OCI-LY1 (cell line): ENCODE data around the gene CACUL1.

Experiments
- H2AFZ ChIP-seq: fragments of 200-600 bp; sonication (generic), shearing (Covaris generic); 2 replicates; pipeline ENCODE4 v1.6.0; 2014; ENCODE audit warnings: antibody characterized with exemption, mild to moderate bottlenecking, low read length
- H3F3A ChIP-seq: fragments of 200-600 bp; sonication (generic), shearing (Covaris generic); 2 replicates; pipeline ENCODE4 v1.6.0; 2014; ENCODE audit warnings: mild to moderate bottlenecking, antibody characterized with exemption, low read length, moderate library complexity; ENCODE audit not compliant: insufficient read depth
- H3K27ac ChIP-seq: fragments of 200-600 bp; sonication (generic); 2 replicates; pipeline ENCODE4 v1.5.1; 2014; ENCODE audit warnings: low read length, mixed run types, mild to moderate bottlenecking, low read depth; ENCODE audit not compliant: poor library complexity, severe bottlenecking
- H3K27me3 ChIP-seq: fragments of 200-600 bp; sonication (generic); 2 replicates; pipeline ENCODE4 v1.6.0; 2014; ENCODE audit warnings: antibody characterized with exemption, mild to moderate bottlenecking, low read length, moderate library complexity; ENCODE audit not compliant: insufficient read depth
- H3K36me3 ChIP-seq: fragments of 200-600 bp; sonication (generic); 2 replicates; pipeline ENCODE4 v1.6.1; 2014; ENCODE audit warnings: mild to moderate bottlenecking, antibody characterized with exemption, low read length, moderate library complexity, mixed read lengths; ENCODE audit not compliant: insufficient read depth
- H3K4me1 ChIP-seq: fragments of 200-600 bp; sonication (generic); 2 replicates; pipeline ENCODE4 v1.5.1; 2014; ENCODE audit warnings: mild to moderate bottlenecking, low read length, moderate library complexity; ENCODE audit not compliant: insufficient read depth, severe bottlenecking
- H3K4me2 ChIP-seq: fragments of 200-600 bp; sonication (generic), shearing (Covaris generic); 2 replicates; pipeline ENCODE4 v1.6.1; 2014; ENCODE audit warnings: low read length
- H3K4me3 ChIP-seq: fragments of 200-600 bp; sonication (generic); 2 replicates; pipeline ENCODE4 v1.5.1; 2014; ENCODE audit warnings: low read length, low read depth, mild to moderate bottlenecking, mixed read lengths; ENCODE audit not compliant: poor library complexity, severe bottlenecking
- H3K79me2 ChIP-seq: fragments of 200-600 bp; shearing (Covaris generic); 2 replicates; pipeline ENCODE4 v1.6.1; 2016; ENCODE audit warnings: mixed run types, low read length, mixed read lengths; ENCODE audit not compliant: insufficient read depth
- H3K9ac ChIP-seq: fragments of 200-600 bp; sonication (generic), shearing (Covaris generic); 2 replicates; pipeline ENCODE4 v1.6.1; 2014; ENCODE audit warnings: mild to moderate bottlenecking, low read length, mixed read lengths
- H3K9me2 ChIP-seq: fragments of 200-600 bp; sonication (generic), shearing (Covaris generic); 2 replicates; pipeline ENCODE4 v1.6.1; 2014; ENCODE audit warnings: low read depth, mild to moderate bottlenecking, low read length, mixed read lengths
- H3K9me3 ChIP-seq: fragments of 200-600 bp; shearing (Covaris generic); 2 replicates; pipeline ENCODE4 v1.6.1; 2014; ENCODE audit warnings: low read length, mixed read lengths
- H4K20me1 ChIP-seq: fragments of 200-600 bp; sonication (generic), shearing (Covaris generic); 2 replicates; pipeline ENCODE4 v1.6.0; 2016; ENCODE audit warnings: mild to moderate bottlenecking, low read length; ENCODE audit not compliant: insufficient read depth
- EZH2 ChIP-seq: fragments of 200-600 bp; sonication (generic), shearing (Covaris generic); IDR thresholded peaks from 2 replicates; pipeline ENCODE4 v1.8.0; 2017; ENCODE audit warnings: borderline replicate concordance, mixed run types, mild to moderate bottlenecking, antibody characterized with exemption, low read length, moderate library complexity, mixed read lengths
- TF ChIP-seq, protein P1 (sequence below): fragments of 200-600 bp; sonication (generic), shearing (Covaris generic); IDR thresholded peaks from 2 replicates; pipeline ENCODE4 v1.5.1; 2017; ENCODE audit warnings: mild to moderate bottlenecking, antibody characterized with exemption, low read length, moderate library complexity, mixed read lengths

CACUL1 gene

DNA sequence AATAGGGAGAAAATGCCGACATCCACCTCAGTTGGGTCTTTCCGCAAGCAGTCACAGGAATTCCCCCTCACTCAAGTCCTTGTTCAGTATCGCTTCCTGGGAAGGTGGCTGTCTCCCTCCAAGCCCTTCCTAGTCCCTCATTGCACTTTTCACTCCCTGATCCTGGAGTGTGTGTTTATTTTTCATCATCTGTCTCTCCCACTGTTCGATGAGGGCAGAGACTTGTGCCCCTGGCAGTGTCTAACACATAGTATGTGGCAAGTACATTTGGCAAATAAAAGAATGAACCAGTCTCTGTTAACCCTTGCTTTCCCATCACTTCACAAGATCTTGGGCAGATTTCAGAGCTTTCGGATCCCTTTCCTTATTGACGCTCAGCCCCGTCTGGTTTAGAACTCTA is 24.0 kb upstream of the CACUL1 start:
- H3K9me3 ChIP-seq, result no peaks in the 10 kb centered on the region

GRCh38 chr10:118776960-118777359 is 22.2 kb upstream of the CACUL1 start:
- Histone ChIP-seq H4K20me1 (no peaks in the 10 kb centered on the region), H3K4me1 (no peaks in the 10 kb centered on the region), H3K9me2 (no peaks in the 10 kb centered on the region), H3K27ac (no peak overlapping the region), H3K4me2 (no peak overlapping the region), H3K9ac (no peak overlapping the region), H3K36me3 (no peaks in the 10 kb centered on the region), H2AFZ (no peak overlapping the region), H3F3A (no peaks in the 10 kb centered on the region), H3K79me2 (no peaks in the 10 kb centered on the region), H3K9me3 (no peaks in the 10 kb centered on the region), H3K27me3 (no peaks in the 10 kb centered on the region), H3K4me3 (no peak overlapping the region)
- no peak for TF ChIP-seq EZH2
- TF ChIP-seq, protein P1, sequence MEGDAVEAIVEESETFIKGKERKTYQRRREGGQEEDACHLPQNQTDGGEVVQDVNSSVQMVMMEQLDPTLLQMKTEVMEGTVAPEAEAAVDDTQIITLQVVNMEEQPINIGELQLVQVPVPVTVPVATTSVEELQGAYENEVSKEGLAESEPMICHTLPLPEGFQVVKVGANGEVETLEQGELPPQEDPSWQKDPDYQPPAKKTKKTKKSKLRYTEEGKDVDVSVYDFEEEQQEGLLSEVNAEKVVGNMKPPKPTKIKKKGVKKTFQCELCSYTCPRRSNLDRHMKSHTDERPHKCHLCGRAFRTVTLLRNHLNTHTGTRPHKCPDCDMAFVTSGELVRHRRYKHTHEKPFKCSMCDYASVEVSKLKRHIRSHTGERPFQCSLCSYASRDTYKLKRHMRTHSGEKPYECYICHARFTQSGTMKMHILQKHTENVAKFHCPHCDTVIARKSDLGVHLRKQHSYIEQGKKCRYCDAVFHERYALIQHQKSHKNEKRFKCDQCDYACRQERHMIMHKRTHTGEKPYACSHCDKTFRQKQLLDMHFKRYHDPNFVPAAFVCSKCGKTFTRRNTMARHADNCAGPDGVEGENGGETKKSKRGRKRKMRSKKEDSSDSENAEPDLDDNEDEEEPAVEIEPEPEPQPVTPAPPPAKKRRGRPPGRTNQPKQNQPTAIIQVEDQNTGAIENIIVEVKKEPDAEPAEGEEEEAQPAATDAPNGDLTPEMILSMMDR, result no peak

More for the DNA sequence above, 24.0 kb upstream of the CACUL1 start:
- H3K4me1 ChIP-seq, result no peaks in the 10 kb centered on the region
- no peak overlapping the region for H3K4me3 ChIP-seq
- H3K4me2 ChIP-seq, result no peak overlapping the region
- no peaks in the 10 kb centered on the region for H4K20me1 ChIP-seq
- H2AFZ ChIP-seq, result no peak overlapping the region
- no peaks in the 10 kb centered on the region for H3K9me2 ChIP-seq
- no peaks in the 10 kb centered on the region for H3K36me3 ChIP-seq
- H3K27ac ChIP-seq, result no peak overlapping the region
- H3K79me2 ChIP-seq, result no peaks in the 10 kb centered on the region
- TF ChIP-seq, protein P1, result no peak
- H3F3A ChIP-seq, result no peaks in the 10 kb centered on the region
- H3K9ac ChIP-seq, result no peak overlapping the region
- H3K27me3 ChIP-seq, result no peaks in the 10 kb centered on the region

DNA sequence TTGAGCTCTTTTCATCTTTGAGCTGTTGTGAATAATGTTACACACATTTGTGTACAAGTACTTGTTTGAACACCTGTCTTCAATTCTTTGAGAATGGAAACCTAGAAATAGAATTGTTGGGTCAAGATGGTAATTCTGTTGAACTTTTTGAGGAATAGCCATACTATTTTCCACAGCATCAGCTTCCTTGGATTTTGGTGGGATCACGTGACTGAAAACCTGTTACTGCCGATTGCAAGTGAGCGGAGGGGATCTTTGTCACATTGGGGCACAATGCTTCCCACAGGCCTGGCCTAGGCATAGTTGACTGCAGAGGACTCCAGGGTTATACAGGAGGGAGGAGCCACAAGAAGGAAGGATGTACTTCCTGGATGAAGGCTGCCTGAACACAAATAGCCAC is 21.3 kb upstream of the CACUL1 start:
- Histone ChIP-seq H2AFZ (no peak overlapping the region), H3K9me2 (no peaks in the 10 kb centered on the region)

DNA sequence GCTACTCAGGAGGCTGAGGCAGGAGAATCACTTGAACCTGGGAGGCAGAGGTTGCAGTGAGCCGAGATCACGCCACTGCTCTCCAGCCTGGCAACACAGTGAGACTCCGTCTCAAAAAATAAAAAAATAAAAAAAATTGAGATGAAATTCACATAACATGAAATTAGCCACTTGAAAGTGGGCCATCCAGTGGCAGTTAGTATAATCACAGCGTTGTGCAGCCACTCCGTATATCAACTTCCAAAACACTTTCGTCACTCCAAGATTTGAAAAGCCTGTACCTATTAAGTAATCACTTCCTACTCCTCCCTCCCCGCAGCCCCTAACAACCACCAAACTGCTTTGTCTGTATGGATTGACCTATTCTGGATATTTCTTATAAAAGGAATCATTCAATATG is 20.7 kb upstream of the CACUL1 start:
- no peak overlapping the region for H2AFZ ChIP-seq
- no peaks in the 10 kb centered on the region for H4K20me1 ChIP-seq
- no peaks in the 10 kb centered on the region for H3K4me1 ChIP-seq
- no peak overlapping the region for H3K4me3 ChIP-seq
- no peaks in the 10 kb centered on the region for H3K9me2 ChIP-seq
- H3K9me3 ChIP-seq, result no peaks in the 10 kb centered on the region
- no peak overlapping the region for H3K9ac ChIP-seq
- no peaks in the 10 kb centered on the region for H3K36me3 ChIP-seq
- TF ChIP-seq EZH2, result no peak
- TF ChIP-seq, protein P1, result peak; percentile 21; the same call in 1 of the 2 replicates
- H3K79me2 ChIP-seq, result no peaks in the 10 kb centered on the region
- no peak overlapping the region for H3K4me2 ChIP-seq
- no peak overlapping the region for H3K27ac ChIP-seq
- no peaks in the 10 kb centered on the region for H3F3A ChIP-seq
- no peaks in the 10 kb centered on the region for H3K27me3 ChIP-seq

More for the DNA sequence above, 21.3 kb upstream of the CACUL1 start:
- Histone ChIP-seq H3K9me3 (no peaks in the 10 kb centered on the region), H3K27ac (no peak overlapping the region), H3K4me1 (no peaks in the 10 kb centered on the region), H3K4me2 (no peak overlapping the region), H4K20me1 (no peaks in the 10 kb centered on the region), H3K36me3 (no peaks in the 10 kb centered on the region), H3K9ac (no peak overlapping the region), H3K27me3 (no peaks in the 10 kb centered on the region), H3K4me3 (no peak overlapping the region), H3F3A (no peaks in the 10 kb centered on the region), H3K79me2 (no peaks in the 10 kb centered on the region)
- no peak for TF ChIP-seq EZH2
